ENCODE results near the gene ANAPC7. TPM values are rescaled to one million over a fixed set of nuclear protein-coding genes. Genes with fewer than 3 reads are reported as not detected.

Gene ANAPC7
- total and polyA plus RNA-seq, 9 of the 15 experiments (the other 6 are each of a cell fraction or from before 2014, with no cell fraction given): 46.7 to 158 (median 109) TPM

GRCh38 chr12:110403976-110404682 lies 621 bp upstream of the ANAPC7 start (continued):
- TF ChIP-seq MITF (IDR thresholded peaks at IDR 0.05): no peak
- no peak for TF ChIP-seq POLR3A (IDR thresholded peaks at IDR 0.05; ENCODE audit: borderline replicate concordance, extremely low read depth, insufficient read depth, insufficient read length)
- no peak for TF ChIP-seq CEBPZ (IDR thresholded peaks at IDR 0.05; ENCODE audit: borderline replicate concordance, low read depth, low read length)
- TF ChIP-seq E2F1 (CRISPR knock-in tag; IDR thresholded peaks at IDR 0.05): no peak
- TF ChIP-seq GATAD2B (IDR thresholded peaks at IDR 0.05; ENCODE audit: borderline replicate concordance): no peak
- TF ChIP-seq CREB3 (tag; conservative IDR thresholded peaks at IDR 0.05; ENCODE audit: low read depth): peak; percentile 43; the same call in 1 of the 2 replicates
- 0 out of 2 replicates have a peak, but pooled peaks have one; percentile 9 for TF ChIP-seq TCF15 (CRISPR knock-in tag; IDR thresholded peaks at IDR 0.05)
- peak; percentile 82 for TF ChIP-seq NFIC (IDR thresholded peaks at IDR 0.05)
- no peak for TF ChIP-seq CBX1 (IDR thresholded peaks at IDR 0.05; ENCODE audit: low read depth)
- peak; percentile 15; the same call in 1 of the 2 replicates for TF ChIP-seq SP1 (CRISPR knock-in tag; IDR thresholded peaks at IDR 0.05)
- TF ChIP-seq ZNF143 (CRISPR knock-in tag; IDR thresholded peaks at IDR 0.05): no peak
- peak; percentile 35; the same call in 1 of the 2 replicates for TF ChIP-seq ELF1 (tag; IDR thresholded peaks at IDR 0.05)
- TF ChIP-seq TRIM24 (IDR thresholded peaks at IDR 0.05): no peak
- 0 out of 2 replicates have a peak, but pooled peaks have one; percentile 19 for TF ChIP-seq LEF1 (IDR thresholded peaks at IDR 0.05)
- TF ChIP-seq U2AF1 (optimal IDR thresholded peaks at IDR 0.05; ENCODE audit: low read depth, low read length): no peak
- no peak for TF ChIP-seq WHSC1 (IDR thresholded peaks at IDR 0.05; ENCODE audit: low read length)
- no peak for TF ChIP-seq ZNF699 (CRISPR knock-in tag; IDR thresholded peaks at IDR 0.05; ENCODE audit: insufficient replicate concordance)
- no peak for TF ChIP-seq ZBTB12 (CRISPR knock-in tag; IDR thresholded peaks at IDR 0.05)
